NB4 (cell line): ENCODE measurements around the gene ZNF41.

ENCODE experiments used
- MYC ChIP-seq: IDR thresholded peaks from 2 replicates; pipeline ENCODE4 v1.6.1; 2011; ENCODE audit warnings: low read depth, low read length
- POLR2A ChIP-seq: IDR thresholded peaks from 2 replicates; pipeline ENCODE4 v1.6.1; 2011; ENCODE audit warnings: mild to moderate bottlenecking; ENCODE audit not compliant: insufficient read length; ENCODE audit errors: extremely low read depth
- TF ChIP-seq, protein P1 (sequence below): IDR thresholded peaks from one replicate; pipeline ENCODE4 v1.5.1; 2012; ENCODE audit warnings: low read depth, low read length

DNA sequence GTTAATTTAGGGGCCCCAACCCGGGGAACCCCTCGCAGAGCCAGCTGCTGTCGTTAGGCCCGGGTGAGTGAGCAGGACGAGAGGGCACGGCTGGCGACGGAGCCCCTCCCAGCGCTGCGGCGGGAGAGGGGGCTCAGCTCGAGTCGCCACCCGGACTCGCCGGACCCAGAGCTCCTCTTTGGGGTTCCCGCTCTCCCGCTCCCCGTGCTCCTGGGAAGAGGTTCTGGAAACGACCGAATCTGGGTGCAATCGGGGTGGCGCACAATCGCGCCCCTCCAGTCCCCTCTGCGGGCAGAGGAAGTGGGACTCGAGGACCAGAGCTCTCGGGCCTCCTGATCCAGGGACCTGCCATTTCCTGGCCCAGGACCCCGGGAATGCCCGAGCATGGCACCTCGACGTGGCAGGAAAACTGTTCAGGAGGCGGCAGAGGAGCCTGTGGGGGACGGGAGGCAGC lies 40.7 kb upstream of the ZNF41 start:
- TF ChIP-seq POLR2A = no peak
- TF ChIP-seq, protein P1, sequence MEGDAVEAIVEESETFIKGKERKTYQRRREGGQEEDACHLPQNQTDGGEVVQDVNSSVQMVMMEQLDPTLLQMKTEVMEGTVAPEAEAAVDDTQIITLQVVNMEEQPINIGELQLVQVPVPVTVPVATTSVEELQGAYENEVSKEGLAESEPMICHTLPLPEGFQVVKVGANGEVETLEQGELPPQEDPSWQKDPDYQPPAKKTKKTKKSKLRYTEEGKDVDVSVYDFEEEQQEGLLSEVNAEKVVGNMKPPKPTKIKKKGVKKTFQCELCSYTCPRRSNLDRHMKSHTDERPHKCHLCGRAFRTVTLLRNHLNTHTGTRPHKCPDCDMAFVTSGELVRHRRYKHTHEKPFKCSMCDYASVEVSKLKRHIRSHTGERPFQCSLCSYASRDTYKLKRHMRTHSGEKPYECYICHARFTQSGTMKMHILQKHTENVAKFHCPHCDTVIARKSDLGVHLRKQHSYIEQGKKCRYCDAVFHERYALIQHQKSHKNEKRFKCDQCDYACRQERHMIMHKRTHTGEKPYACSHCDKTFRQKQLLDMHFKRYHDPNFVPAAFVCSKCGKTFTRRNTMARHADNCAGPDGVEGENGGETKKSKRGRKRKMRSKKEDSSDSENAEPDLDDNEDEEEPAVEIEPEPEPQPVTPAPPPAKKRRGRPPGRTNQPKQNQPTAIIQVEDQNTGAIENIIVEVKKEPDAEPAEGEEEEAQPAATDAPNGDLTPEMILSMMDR = no peak
- TF ChIP-seq MYC = no peak
